SH-SY5Y (cell line): ENCODE measurements around the gene PTPRM.

Experiments
- GATA2 ChIP-seq: IDR thresholded peaks from 2 replicates; pipeline ENCODE4 v1.6.1; 2011; ENCODE audit warnings: mild to moderate bottlenecking, low read depth, low read length
- GATA3 ChIP-seq: IDR thresholded peaks from 2 replicates; pipeline ENCODE4 v1.6.1; 2011; ENCODE audit warnings: low read depth, mild to moderate bottlenecking, low read length, moderate library complexity

DNA sequence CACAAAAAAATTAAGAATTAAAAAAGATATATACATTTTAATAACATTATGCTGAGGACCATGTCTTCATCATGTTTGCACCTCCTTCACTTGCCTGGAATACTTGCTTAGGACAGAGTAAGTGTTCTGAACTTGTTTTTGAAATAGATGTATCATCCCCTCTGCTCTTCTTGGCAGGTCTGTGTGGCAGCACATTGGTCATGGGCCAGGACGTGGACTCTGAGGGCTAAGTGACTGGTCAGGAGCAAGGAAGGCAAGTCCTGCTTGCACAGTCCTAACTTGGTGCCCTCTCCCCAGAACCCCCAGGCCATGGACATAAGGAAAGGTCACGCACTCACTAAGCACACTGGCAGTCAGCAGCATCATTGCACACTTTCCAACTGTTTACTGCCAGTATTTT, 95.8 kb downstream of the PTPRM start:
- TF ChIP-seq GATA2, result no peak
- TF ChIP-seq GATA3, result no peak
